GM12874 (cell line): Measurements from ENCODE around the gene CRADD.

Experiments used
- CTCF ChIP-seq: IDR thresholded peaks from 2 replicates; pipeline ENCODE4 v1.5.1; 2011; ENCODE audit warnings: low read depth, mild to moderate bottlenecking, control low read depth, low read length, moderate library complexity; ENCODE audit not compliant: insufficient read depth

Gene CRADD

GRCh38 chr12:93892423-93893268 is 215.5 kb downstream of the CRADD start:
- TF ChIP-seq CTCF: no peak

DNA sequence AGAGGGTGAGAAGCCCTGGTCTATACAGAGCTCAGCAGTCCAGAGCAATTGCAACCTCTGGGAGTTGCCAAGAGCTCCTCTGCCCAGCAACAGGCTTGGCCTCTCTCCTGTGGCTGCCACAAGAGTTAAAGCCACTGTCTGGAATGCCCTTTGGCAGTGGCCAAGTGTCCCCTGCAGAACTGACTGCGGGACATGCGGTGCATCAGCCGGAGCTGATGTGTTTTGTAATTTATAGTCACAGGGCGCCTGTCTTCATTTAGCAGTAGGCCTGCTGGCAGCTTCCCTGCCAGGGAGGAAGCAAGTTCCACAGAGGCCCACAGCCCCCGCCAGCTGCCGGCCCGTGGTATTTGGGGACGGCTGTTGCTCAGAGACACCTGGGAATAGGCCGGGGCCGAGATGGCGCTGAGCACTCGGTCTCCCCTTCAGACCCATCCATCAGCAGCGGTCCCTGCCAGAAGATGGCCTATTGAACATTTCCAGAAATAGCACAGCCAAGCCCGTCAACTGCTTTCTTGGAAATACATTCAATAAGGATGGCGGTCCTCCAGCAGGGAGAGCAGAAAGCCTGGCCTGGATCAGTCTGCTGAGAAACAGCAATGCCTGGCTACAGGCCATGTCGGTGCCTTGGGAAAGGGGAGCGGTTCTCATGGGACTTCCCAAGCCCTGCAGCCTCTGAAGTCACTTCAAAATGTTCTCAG is 217.4 kb downstream of the CRADD start:
- TF ChIP-seq CTCF: no peak

- TF ChIP-seq CTCF: no peak
Observed at GRCh38 chr12:93895089-93895445, 217.9 kb downstream of the CRADD start.

DNA sequence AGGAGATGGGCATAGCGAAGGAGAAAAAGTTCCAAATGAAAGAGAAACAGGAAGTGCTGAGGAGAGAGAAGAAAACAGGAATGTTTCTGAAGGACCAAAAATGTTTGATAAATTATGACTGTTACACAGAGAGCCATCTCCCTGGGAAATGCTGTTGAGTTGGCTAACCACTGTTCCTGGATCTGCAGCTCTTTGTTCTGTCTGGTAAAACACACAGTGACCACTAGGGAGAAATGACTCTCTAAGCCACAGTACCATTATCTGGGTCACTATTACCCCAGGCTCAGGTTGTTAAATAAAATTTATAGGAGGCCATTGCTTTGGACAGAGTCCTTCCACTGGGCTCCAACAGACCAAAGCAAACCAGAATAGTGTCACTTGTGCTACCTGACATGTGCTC is 219.3 kb downstream of the CRADD start:
- TF ChIP-seq CTCF: no peak

DNA sequence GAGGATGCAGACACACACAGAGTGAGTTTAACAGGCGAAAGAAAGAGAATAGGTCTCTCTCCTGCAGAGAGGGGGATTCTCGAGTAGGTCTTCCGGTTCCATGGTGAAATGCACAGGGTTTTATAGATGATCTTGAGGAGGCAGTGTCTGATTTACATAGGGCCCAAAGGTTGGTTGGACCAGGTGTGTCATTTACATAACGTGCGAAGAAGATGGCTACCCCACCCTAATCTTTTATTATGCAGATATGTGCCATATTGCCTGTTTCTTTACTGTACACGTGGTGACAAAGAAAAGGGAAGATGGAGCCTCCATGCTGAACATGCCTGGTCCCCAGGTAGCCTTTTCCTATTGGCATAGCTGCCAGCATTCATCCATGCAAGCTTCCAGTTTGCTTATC is 219.8 kb downstream of the CRADD start:
- no peak for TF ChIP-seq CTCF

DNA sequence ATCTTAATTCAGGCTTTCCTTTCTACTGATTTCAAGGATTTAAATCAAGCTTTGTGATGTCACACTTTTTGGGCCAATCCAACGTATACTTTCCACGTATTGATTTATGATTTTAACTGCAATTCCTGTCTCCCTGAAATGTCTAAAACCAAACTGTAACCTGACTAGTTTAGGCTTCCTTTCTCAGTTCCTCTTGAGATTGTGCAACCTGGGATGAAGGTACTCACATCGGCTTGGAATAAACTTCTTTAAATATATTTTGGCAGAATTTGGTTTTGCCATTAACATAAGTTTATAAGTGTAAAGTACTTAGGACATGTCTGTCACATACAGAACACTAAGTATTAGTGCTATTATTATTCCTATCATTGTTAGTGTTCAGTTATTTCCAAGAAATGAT is 224.6 kb downstream of the CRADD start:
- TF ChIP-seq CTCF: no peak

DNA sequence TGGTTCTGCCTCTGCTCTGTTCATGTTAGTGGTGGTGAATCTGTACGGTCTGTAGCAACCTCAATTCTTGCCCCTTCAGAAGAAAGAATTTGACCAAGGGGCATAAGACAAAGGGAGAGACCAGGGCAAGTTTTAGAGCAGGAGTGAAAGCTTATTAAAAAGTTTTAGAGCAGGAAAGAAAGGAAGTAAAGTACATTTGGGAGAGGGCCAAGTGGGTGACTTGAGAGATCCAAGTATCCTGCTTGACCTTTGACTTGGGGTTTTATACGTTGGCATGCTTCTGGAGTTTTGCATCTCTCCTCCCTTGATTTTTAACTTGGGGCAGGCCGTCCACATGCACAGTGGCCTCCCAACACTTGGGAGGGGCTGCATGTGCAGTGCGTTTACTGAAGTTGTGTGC is 225.0 kb downstream of the CRADD start:
- no peak for TF ChIP-seq CTCF
